GM19467 (cell line): Measurements from ENCODE around the gene TMC4.
"Not testable (repeated sequence)": the region's sequence is repeated elsewhere in the genome, so short reads cannot be mapped to it uniquely, and the experiment has no call there.

Experiments used
- ATAC-seq: cut with Tn5 transposase; IDR thresholded peaks from one replicate; pipeline ENCODE4 v1.9.1; 2021; ENCODE audit warnings: mild to moderate bottlenecking, moderate library complexity; ENCODE audit not compliant: unreplicated experiment

The TMC4 gene, protein sequence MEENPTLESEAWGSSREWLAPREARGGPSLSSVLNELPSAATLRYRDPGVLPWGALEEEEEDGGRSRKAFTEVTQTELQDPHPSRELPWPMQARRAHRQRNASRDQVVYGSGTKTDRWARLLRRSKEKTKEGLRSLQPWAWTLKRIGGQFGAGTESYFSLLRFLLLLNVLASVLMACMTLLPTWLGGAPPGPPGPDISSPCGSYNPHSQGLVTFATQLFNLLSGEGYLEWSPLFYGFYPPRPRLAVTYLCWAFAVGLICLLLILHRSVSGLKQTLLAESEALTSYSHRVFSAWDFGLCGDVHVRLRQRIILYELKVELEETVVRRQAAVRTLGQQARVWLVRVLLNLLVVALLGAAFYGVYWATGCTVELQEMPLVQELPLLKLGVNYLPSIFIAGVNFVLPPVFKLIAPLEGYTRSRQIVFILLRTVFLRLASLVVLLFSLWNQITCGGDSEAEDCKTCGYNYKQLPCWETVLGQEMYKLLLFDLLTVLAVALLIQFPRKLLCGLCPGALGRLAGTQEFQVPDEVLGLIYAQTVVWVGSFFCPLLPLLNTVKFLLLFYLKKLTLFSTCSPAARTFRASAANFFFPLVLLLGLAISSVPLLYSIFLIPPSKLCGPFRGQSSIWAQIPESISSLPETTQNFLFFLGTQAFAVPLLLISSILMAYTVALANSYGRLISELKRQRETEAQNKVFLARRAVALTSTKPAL

DNA sequence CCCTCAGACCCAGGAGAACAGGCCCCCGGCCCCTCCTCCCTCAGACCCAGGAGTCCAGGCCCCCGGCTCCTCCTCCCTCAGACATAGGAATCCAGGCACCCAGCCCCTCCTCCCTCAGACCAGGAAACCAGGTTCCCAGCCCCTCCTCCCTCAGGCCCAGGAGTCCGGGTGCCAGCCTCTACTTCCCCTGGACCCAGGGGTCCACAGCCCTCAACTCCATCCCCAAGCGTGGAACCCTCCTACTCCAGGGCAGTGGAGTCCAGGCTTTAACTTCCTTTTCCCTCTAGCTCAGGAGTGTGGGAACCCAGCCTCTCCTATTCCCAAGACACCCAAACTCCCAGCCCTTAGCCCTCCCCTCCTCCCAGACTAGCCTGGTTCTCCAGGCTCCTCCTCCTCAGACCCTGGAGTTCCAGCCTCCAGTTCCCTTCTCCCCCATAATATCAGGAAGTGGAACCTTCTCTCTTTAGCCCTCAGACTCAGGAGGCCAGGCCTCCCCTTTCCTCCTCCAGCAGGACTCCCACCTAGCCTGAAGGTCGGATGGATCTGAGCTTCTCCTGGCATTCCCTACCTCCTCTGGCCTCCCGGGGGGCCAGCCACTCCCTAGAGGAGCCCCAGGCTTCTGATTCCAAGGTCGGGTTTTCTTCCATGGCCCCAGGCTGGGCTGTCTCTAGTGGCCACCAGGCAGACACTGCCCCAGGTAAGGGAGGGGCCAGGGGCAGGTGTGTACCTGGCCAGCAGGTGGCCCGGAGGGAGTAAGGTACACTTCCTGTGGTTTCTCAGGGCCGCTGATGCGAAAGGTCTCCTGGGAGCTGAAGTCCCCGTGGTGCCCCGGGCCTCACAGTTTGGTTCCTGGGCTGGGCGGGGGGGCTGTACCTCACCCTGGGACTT is at the start of gene TMC4:
TSS of gene TMC4 (minus strand) at position 690 of the 888 bp plus-strand sequence. CDS start at position 647, 43 bp downstream.
- no peak for ATAC-seq

DNA sequence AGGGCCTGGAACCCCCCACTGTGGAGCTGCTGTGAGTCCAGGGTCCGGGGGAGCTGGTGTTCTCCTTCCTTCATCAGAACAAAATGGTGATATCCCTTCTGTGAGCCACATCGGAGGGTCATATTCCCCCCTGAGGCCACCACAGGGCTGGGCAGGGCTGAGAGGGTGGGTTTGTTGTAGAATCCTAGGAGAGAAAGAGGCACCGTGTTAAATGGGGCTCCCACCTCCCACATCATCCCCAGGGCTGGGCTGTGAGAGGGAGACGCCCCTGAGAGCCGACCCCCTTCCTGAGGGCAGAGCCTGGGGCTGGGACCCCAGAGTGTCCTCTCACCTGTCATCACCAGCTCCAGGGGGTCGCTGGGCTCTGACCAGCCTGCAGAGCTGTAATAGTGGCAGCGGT is 49.0 kb upstream of the TMC4 start:
- not testable (repeated sequence) for ATAC-seq

DNA sequence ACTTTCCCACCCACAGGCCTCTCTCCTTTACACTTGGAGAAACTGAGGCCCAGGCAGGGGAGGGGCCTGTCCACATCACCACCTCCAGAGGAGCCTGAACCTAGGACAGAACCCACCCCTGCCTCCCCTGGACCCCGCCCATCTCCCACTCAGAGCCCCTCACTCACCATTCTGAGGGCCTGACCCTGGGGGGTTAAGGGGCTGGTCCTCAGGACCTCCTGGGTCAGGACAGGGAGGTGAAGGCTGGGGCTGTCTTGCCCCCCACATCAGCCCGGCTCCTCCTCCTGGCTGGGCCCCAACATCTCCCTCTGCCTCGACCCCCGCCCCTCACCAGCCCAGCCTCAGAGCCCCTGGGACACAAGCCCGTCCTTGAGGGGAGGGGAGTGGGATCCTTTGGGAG is 46.7 kb upstream of the TMC4 start:
- not testable (repeated sequence) for ATAC-seq

DNA sequence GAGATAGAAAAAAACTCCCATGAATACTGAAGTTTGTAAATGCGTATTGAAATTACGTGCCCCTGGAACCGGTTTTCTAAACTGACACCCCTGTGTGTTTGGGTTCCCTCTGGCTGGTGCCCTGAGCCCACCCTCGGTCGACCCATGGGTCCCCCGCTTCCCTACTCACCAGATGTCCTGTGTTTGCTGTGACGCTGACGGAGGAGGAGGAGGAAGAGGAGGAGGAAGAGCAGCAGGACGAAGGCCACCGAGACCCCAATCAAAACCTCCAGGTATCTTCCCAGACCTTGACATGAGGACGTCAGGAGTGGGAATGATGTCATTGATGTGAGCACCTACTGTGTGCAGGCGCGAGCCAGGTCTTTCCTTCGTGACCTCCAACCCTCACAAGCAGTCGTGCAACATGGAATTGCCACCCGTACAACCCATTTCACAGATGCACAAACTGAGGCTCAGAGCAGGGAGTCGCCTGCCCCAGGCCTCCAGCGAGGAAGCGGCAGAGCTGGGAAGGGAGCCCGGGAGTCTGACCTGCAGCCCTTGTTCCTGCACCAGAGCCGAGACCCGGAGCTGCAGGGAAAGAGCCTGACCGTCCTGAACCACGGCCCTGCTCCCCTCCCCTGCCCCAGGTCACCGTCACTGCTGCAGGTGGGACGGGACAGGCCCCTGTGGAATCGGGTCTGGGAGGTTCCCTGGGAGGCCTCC is 46.2 kb upstream of the TMC4 start:
- ATAC-seq = no peak

DNA sequence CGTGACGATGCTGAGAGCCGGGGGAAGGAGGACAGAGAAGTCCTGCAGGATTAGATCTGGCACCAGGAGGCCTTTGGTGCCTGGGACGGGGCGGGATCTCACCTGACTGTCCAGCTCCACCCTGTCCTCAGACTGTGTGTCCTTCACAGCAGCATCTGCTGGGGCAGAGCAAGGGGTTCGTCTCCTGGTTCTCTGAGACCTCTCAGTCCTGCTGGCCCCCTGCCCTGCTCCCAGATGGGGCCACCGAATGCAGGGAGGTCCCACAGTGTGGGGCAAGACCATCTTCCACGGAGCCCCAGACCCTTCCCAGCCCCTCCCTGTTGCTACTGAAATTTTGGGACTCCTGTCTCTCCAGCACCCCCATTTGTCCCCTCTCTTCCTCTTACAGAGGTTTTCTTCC is 45.3 kb upstream of the TMC4 start:
- ATAC-seq = no peak

DNA sequence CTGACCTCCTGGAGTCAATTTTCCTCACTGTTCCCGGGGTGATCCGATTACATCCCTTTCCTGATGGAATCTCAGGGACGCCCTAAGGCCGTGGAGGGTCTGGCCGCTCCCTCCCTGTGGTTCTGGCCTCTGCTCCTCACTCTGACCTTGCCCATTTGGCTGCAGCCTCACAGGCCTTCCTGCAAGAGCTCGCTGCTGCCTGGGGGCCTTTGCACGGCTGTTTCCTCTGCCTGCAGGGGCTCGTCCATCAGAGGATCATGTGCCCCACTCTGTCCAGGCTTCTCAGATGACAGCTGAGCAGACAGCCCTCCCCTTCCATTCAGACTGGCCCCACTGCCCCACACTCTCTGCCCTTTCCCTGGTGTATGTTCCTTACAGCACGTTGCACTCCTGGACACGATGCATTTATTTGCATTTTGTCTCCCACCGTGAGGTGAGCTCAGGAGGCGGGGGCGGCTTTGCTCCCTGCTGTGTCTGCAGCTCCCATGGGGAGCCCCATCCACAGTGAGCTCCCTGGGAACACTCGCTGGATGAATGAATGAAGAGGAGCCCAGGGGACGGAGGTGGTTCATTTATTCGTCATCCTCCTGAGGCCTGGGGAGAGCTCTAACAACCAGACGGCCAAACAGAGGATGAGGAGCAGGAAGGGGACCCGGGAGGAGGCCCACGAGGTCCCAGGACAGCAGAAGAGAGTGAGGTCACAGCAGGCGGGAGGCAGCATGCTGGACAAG is 44.7 kb upstream of the TMC4 start:
- ATAC-seq = not testable (repeated sequence)

DNA sequence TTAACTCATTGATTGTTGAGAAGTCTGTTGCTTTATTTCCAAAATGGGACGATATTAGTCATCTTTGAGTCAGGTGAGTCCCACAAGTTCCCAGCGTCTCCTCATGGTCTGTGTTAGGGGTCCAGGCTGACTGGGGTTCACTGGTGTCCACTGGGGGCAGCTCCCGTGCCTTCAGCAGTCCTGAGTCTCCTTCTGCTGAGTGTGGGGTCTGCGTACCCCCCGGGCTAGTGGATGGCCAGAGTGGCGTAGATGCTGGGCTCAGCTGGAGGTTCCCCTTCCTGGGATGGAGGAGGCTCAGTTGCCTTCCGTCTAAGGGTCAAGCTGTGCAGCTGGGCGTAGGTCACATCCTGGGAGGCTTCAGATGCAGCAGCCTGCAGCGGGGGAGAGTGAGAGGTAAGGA is 43.9 kb upstream of the TMC4 start:
- ATAC-seq = no peak

DNA sequence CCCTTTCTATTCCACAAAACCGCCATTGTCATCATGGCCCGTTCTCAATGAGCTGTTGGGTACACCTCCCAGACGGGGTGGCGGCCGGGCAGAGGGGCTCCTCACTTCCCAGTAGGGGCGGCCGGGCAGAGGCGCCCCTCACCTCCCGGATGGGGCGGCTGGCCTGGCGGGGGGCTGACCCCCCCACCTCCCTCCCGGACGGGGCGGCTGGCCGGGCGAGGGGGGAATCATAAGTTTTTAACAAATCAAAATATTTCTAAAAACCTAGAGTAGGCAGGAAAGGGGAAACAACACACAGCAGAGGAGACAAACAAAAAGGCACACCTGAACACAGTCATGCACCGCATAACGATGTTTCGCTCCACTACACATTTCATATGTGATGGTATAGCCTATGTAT is 41.8 kb upstream of the TMC4 start:
- not testable (repeated sequence) for ATAC-seq

DNA sequence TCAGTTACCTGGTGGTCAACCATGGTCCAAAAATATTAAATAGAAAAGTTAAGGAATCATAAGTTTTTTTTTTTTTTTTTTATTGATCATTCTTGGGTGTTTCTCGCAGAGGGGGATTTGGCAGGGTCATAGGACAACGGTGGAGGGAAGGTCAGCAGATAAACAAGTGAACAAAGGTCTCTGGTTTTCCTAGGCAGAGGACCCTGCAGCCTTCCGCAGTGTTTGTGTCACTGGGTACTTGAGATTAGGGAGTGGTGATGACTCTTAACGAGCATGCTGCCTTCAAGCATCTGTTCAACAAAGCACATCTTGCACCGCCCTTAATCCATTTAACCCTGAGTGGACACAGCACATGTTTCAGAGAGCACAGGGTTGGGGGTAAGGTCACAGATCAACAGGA is 41.3 kb upstream of the TMC4 start:
- ATAC-seq = not testable (repeated sequence)

DNA sequence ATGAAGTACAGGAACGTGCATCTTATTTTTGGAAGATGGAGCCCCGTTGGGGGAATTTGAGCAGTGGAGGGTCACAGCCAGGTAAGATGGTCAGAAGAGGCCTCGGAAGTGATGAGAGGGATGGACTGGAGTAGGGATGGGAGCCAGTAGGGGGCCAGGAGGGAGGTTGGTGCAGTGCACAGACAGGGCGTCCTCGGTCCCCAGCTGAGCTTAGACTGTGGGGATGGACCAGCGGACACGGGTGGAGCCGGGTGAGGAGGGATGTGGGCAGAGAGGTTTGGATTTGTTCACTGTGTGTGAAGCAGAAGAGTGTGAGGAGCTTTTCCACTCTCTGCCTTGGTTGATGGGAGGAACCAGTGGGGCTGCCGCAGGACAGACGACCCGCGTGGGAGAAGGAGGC is 38.3 kb upstream of the TMC4 start:
- no peak for ATAC-seq

DNA sequence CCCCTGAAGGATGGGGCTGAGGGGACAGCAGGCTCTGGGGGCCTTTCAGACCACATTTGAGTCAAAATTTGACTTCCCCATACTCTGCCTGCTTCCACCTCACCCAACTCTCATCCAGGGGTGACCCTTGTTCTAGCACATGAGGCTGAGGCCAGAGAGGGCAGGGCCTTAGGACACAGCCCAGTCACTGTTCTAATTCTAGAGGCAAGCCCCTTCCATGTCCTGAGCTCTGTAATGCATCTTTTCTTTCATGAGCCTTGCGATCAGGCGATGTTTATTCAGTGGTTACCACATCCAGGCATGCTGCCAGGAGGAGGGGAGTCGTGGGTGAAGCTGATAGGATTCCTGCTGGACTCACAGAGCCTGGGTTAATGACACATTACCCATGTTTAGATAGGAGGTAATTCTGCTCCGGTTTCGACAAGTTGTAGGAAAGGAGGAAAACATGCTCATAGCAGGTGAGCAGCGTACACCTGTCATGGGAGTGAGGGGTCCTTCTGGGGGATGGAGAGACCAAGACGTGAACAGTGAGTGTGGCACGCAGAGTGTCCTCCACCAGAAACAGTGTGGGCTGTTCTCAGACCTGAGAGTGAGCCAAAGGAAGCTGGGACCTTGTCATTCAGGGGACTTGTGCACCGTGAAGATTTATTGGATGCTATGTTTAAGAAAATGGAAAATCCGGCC is 37.0 kb upstream of the TMC4 start:
- ATAC-seq = no peak

DNA sequence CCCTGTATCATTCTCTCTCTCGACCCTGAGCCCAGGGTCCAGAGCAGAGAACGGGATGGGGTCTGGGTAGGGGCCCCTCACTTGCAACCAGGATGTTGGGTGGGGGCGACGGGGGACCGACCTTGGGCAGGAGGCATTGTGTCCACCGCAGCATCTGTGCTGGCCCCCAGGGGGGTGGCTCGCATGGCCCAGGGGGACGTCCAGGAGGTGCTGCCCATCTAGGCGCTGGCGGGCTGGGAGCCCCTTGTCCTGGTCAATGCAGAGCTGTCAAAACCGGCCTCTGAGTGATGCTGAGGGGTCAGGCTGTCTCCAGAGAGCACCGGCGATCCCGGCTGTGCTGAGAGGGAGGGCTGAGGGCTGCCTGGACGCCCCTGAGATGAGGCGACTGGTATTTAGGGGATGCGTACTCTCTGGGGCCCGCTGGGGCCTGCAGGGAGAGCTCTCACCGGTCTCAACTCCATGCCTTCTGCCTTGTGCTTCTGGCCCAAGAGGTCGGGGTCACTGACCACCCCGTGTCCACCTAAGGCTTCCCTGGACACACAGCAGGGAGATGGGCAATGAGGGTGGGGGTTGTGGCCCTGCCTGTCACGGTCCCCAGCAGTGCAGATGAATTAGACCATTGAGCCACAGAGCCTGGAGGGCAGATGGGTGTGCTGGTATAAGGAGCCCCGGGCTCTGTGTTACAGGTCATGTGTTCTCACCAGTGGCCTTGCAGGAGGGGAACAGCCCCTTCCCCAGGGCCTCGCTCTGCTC is 36.3 kb upstream of the TMC4 start:
- ATAC-seq = no peak

DNA sequence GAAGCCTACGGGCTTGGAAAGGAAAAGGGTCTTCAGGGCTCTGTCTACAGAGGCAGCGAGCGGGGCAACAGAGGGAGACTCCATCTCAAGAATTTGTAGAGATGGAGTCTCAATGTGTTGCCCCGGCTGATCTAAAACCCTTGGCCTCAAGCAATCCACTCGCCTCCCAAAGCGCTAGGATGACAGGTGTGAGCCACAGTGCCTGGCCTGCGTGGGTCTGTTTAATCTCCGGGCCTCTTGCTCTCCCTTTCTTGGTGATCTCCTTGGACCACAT is 35.8 kb upstream of the TMC4 start:
- ATAC-seq = no peak

DNA sequence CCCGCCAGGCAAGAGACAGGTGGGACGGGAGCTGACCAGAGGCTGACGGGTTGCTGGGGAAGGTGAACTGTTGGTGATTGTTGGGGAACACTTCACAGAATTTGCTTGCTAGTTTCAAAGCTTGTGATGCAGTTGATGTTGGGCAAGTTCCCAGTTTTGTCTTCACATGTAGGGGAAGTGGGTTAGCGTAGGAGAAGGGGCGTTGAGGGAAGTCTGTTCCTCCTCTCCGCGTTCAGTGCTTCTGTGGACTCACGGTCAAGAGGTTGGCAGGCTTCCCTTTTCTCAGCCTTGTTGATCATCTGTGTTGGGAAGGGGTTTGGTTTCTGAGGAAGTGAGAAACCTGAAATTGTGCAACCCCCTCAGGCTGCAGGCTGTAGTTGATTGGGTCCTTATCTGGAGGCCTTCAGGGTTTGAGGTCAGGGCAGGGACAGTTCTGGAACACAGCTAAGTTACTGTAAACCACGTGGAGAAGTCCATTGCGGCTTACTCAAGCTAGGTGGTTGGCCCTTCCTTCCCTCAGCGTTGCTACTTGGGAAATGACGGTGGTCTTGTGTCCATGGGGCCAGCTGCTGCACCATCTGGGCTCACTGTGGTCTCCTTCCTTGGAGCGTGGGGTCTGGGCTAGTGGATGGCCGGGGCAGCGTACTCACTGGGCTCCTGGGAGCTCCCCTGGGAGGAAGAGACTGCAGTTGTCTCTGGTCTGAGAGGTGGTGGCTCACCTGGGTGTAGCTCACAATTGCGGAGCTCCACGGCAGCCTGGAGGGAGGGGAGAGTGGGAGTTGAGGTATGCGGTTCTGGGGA is 35.2 kb upstream of the TMC4 start:
- peak; percentile 33 for ATAC-seq

DNA sequence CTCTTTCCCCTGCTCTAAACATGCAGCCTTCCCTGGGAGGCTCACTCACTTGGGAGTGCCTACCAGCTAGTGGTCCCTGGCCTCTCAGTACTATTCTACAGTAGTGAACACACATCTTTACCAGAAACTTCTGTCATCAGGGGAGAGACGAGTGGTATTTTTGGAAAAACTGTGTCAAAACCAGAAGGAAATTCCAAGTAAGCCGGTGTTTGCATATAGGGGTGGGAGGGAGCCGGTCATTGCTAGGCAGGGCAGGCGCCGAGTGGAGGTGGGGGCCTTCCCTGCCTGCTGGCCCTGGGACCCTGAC is 34.7 kb upstream of the TMC4 start:
- ATAC-seq = no peak

DNA sequence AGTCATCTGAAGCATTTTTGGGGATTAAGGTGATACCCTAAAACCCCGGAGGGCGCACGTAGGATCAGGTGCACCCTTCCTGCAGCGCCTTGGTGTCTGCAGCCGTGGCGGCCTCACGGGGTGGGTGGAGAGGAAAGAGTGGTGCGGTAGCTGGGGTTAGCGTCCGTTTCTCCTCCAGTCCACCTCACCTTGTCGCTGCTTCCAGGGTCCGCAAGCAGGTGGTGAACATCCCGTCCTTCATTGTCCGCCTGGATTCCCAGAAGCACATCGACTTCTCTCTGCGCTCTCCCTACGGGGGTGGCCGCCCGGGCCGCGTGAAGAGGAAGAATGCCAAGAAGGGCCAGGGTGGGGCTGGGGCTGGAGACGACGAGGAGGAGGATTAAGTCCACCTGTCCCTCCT is 34.2 kb upstream of the TMC4 start:
- ATAC-seq = not testable (repeated sequence)

DNA sequence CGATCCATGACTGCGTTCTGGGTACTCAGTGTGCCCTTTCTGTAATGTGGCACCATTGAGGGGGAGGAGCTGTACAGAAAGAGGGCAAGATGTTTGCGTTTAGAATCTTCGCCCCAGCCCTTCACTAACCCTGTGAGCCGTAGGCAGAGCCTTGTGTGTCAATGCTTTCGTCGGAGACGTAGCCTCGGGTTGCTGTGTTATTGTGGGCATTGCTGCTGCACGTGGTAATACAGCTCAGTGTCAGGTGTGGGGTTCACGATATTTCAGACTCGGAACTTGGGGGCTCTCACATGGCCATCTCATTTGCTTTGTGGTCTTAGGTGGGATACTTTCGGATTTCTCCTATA is 33.8 kb upstream of the TMC4 start:
- no peak for ATAC-seq

DNA sequence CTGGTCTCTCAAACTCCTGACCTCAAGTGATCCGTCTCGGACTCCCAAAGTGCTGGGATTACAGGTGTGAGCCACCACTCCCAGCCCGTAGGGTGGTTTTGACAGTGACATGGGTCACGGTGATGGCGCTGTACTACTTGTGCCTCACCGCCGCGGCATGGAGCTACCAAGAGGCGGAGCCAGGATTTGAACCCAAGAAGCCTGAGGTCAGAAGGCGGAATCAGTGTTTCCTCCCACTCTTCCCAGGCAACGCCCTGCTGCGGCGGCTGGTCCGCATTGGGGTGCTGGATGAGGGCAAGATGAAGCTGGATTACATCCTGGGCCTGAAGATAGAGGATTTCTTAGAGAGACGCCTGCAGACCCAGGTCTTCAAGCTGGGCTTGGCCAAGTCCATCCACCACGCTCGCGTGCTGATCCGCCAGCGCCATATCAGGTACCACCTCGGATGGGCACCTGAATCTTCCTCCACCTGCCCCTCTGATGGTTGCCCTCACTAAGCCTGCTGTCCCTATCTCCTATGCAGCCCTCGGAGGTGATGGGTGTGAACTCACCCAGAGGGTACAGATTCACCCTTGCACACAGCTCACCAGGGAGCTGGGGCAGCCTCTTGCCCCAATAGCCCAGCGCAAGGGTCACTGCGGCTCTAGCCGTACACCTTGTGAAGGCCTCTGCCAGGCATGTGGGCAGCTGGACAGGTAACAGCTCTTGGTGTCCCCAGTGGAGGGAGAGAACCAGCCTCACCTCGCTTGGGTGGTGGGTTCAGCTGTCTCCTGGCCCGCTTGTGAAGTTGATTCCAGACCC is 33.3 kb upstream of the TMC4 start:
- ATAC-seq = no peak
